GM19463 (cell line): ENCODE results near the gene DENR.
"Not testable (repeated sequence)": the region's sequence is repeated elsewhere in the genome, so short reads cannot be mapped to it uniquely, and the experiment has no call there.

Experiments
- ATAC-seq: cut with Tn5 transposase; IDR thresholded peaks from one replicate; pipeline ENCODE4 v1.9.1; 2021; ENCODE audit warnings: mild to moderate bottlenecking, moderate library complexity; ENCODE audit not compliant: unreplicated experiment

DENR gene

DNA sequence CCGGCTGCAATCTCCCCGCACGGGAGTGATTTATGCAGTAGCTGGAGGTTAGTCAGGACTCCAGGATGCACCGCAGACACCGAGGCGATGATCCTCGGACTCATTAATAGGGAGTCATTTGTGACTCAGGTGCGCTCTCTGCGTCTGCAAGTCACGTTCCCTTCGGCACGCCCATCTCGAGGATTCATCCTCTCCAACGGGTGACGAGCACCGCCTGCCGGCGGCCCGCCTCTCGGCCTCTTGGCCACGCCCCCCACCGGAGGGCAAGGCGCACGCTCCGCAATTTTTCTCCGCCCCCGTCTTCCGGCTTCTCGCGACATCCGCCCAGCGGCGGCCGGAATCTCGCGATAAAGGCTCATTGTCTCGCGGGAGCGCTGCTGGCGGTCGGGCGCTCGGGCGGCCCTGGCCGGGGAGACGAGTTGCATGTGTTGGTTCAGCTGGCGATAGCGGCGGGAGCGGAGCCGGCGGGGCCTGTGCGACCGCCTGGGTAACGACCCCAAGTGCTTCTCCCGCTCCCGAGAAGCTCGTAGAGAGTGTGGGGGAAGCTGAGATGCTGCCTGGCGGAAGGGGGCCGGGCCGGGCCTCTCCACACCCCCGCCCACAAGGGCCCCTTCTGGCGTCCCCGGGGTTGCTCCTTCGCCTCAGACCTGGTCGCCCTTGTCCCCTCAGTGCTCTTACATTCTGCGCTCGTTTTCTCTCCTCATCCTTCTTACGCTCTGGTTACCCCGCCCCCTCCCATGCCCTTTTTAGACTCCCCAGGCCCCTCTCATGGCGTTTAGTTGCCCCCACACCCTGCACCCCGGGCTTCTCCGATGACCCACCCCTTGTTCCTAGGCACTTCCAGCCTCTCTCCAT, at the start of gene DENR:
TSS of gene DENR (plus strand) at position 361 of the 855 bp plus-strand sequence. CDS start 878 bp downstream, outside the sequence.
- peak; percentile 93 for ATAC-seq

GRCh38 chr12:122702890-122703611, 49.6 kb upstream of the DENR start, which contains the start of gene HCAR2:
Gene HCAR2 (minus strand): TSS chr12:122703357. CDS start chr12:122703283, 74 bp downstream.
- not testable (repeated sequence) for ATAC-seq

- not testable (repeated sequence) for ATAC-seq
Measured at GRCh38 chr12:122703841-122704240, 48.8 kb upstream of the DENR start.

- not testable (repeated sequence) for ATAC-seq
Measured at GRCh38 chr12:122709287-122709686, 43.3 kb upstream of the DENR start.

DNA sequence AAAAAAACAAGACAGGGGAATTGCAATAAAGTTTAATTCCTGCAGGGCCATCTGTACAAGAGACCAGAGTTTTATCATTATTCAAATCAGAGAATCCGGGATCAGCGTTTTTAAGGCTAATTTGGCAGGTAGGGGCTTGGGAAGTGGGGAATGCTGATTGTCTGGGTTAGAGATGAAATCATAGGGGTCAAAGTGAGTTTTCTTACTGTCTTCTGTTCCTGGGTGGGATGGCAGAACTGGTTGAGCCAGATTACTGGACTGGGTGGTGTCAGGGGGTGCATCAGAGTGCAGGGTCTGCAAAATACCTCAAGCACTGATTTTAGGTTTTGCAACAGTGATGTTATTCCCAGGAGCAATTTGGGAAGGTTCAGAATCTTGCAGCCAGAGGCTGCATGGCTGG, 42.3 kb upstream of the DENR start:
- not testable (repeated sequence) for ATAC-seq

DNA sequence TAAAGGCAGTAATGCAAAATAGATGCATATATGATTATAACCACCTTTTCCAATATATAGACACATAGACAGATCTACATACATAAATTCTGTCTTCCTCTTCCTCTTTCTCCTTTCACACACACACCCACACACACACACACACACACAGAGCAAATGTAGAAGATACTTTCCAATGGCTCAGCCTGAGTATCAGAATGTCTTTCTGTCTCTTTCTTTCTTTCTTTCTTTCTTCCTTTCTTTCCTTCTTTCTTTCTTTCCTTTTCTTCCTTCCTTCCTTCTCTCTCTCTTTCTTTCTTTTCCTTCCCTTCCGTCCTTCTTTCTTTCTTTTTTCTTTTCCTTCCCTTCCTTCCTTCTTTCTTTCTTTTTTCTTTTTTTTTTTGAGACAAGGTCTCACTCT, 41.4 kb upstream of the DENR start:
- not testable (repeated sequence) for ATAC-seq

- not testable (repeated sequence) for ATAC-seq
Measured at GRCh38 chr12:122713491-122714188, 39.0 kb upstream of the DENR start.

DNA sequence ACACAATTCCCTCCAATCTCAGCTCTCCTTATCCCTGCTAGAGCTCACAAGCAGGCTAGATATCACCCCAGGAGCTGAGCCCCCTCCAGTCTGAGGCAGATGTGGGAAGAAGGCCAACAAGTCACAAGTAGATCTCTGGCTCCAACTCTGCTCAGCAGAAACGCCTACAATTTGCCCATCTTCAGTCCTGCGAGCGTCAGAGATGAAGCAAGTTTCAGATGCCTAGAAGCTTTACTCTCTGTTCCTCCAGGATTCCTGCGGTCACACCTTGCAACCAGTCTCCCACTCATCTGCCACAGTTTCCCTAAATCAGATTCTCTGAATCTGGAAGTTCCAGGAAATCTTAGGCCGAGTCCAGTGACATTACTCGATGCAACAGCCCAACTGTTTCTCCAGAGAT, 37.4 kb upstream of the DENR start:
- not testable (repeated sequence) for ATAC-seq

DNA sequence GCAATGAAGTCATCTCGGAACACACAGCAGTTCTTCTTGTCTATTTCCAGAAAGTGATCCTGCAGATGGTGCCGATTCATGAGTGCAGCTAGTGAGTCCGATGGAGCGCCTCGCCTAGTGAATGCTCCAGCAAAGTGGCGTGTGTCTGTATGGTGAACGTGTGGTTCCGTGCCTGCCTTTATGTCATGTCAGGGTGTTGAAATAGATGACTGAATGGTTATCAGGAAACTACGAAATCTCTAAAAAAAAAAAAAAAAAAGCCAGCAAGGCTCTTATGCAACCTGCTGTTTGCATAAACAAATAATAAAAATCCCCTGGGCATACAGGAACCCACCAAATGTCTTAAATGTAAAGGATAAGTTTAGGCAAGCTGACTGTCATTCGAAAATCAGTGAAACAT, 36.0 kb upstream of the DENR start, which contains the start of gene HCAR3:
TSS of gene HCAR3 (minus strand) at position 154 of the 400 bp plus-strand sequence. CDS start at position 80, 74 bp downstream.
- ATAC-seq = not testable (repeated sequence)

- no peak for ATAC-seq
Measured at GRCh38 chr12:122721057-122721545, 31.5 kb upstream of the DENR start.

DNA sequence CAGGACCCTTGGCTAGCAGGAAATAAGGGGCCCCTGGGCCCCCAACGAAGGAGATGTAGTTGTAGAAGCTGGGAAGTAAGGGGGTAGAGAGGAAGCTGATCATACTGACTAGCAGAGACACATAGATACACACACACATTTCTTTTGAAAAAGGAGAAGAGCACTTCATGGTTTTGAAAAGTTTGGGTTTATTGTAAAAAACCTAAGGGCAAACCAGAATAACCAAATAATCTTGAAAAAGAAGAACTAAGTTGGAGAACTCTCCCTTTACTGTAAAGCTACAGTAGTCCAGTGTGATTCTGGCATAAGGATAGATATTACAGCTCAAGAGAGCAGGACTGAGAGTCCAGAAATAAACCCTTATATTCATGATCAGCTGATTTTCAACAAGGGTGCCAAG, 30.2 kb upstream of the DENR start:
- ATAC-seq = no peak

DNA sequence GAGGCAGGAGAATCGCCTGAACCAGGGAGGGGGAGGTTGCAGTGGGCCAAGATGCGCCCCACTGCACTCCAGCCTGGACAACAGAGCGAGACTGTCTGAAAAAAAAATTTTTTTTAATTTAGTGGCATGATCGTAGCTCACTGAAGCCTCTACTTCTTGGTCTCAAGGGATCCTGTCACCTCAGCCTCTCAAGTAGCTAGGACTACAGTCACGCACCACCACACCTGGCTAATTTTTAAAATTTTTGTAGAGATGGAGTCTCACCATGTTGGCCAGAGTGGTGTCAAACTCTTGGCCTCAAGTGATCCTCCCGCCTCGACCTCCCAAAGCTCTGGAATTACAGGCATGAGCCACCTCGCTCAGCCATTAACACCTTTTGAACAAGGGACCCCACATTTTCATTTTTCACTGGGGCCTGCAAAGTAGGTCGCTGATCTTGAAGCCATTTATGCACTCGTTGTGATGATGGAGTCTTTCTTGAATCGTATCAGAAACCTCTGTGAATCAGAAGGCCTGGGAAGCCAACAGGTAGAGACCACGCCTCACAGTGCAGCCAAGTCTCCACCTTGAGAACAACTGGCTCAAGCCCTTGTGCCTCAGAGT, 27.9 kb upstream of the DENR start:
- no peak for ATAC-seq

- ATAC-seq = no peak
Measured at GRCh38 chr12:122725452-122726079, 27.1 kb upstream of the DENR start.

DNA sequence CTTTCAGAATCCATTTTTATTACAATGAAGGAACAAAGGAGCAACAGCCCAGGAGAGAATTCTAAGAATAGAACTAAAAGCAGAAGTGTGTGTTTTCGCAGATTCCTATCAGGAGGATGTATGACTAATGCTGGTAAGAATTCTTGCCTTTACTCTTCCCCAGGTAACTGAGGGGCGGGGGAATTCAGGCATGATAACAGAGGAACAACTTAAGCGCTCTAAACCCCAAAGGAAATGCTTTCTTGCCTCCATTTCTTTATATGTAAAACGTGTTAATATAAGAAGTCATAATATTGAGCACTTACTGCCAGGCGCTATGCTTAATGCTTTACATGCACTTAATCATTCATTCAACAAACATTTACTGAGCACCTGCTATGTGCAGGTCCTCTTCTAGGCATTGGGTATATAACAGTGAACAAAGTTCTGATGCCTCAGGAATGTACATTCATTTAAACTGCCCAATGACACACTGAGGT, 26.5 kb upstream of the DENR start:
- ATAC-seq = peak; percentile 34

DNA sequence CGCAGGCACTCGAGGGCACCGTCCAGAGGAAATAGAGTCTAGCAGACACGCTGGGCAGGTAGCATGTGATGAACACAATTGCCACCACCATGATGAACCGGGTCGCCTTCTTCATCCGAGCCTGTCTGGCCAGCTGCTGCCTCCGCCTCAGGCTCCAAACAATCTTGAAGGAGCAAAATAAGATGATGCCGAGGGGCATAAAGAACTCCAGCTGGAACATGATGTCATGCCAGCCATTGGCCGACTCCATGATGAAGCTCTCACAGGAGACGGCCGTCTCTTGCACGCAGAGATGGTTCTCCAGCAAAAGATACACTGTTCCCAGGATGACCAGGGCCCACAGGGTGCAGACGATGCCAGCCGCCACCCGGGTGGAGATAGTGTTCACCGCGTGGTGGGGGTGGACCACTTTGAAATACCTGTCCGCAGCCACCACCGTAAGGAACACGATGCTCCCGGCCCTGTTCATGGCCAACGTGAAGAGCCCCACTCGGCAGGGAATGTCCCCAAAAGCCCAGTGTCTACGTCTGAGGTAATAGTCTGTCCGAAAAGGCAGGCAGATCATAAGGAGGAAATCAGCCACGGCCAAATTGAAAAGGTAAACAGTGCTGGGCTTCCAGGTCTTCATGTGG, 22.9 kb upstream of the DENR start:
- ATAC-seq = no peak

DNA sequence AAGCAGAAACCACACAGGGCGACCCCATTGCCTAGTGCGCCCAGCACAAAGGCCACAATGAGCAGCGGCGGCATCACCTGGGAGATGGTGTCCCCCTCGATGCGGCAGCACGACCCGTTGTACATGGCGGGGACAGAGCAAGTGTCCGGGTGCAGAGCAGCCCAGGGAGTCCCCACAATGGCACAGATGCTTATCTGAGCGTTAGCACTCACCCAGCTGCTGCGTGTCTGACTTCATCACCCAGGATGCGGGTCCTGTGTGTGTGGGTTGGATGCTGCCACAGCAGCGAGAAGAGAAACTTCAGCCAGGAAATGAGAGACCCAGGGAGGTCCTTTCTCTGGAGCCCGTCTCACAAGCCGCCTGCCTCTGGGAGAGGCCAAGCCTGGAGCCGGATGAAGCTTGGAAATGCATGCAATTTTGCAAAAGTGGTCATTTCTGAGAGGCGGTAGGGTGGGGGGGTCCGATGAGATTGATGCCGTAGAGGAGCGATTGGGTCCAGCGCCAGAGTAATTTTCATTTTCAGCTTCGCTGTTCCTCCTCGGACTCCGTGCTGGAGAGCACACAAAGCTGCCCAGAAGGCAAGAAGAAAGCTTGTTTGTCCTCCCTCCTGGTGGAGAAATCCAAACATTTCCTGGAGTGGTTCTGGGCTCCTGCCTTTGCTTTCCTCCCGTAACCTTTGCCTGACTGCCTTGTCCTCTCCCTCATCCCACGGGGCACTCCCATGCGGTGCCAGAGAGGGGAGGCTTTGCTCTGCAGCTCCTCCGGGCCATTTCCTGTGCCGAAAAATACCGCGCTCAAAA, 22.2 kb upstream of the DENR start, which contains the start of gene HCAR1:
TSS of gene HCAR1 (minus strand) at position 630 of the 800 bp plus-strand sequence. CDS start at position 125, 505 bp downstream.
- ATAC-seq = no peak

DNA sequence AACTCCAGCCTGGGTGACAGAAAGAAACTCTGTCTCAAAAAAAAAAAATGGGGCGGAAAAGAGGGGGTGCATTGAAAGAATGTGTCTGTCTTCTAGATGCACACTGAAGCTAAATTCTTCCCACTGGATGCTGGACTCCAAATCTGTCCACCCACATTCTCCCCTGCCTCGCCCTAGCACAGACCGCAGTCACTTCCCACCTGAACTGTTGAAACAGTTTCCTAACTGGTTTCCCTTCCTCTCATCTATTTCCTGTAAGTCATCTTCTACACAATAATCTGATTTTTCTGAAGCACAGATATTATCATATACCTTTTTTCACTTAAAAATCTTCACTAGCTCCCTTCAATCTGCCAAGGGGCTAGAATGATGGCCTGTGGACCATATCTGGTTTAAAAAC, 20.5 kb upstream of the DENR start:
- no peak for ATAC-seq

GRCh38 chr12:122732611-122733010, 20.0 kb upstream of the DENR start:
- no peak for ATAC-seq
